ENCODE results near the gene RAVER1. TPM values are rescaled to one million over a fixed set of nuclear protein-coding genes. Genes with fewer than 3 reads are reported as not detected.

The RAVER1 gene
- total and polyA plus RNA-seq, 2 of the 8 experiments (the other 6 are each of a cell fraction or from before 2014, with no cell fraction given), result 5.7 to 70.5 TPM

GRCh38 chr19:10270180-10270615 lies 63.1 kb downstream of the RAVER1 start:
- Histone ChIP-seq H2BK12ac (ENCODE audit: low read depth, low read length) (peak overlapping the region; percentile 43; the same call in 1 of the 2 replicates), H3K4ac (replicated peaks; ENCODE audit: insufficient read length, low read depth, low read length) (peak overlapping the region; percentile 33), H3K27me3 (replicated peaks in 1 of 4; ENCODE audit: control insufficient read depth in 3 of 4, extremely low read depth in 1 of 4, insufficient read depth in 3 of 4, low read length in 3 of 4) (peaks cover 9 to 25% (median 23%) of the 10 kb centered on the region in 4 experiments), H2BK15ac (ENCODE audit: low read length) (0 out of 2 replicates have a peak overlapping the region, but pooled peaks have one; percentile 8), H3K4me3 (ENCODE audit: extremely low read depth in 1 of 4, insufficient read depth in 2 of 4, low read depth in 3 of 4, low read length in 4 of 4) (peak overlapping the region; percentile 30 to 59 (median 38)), H4K91ac (replicated peaks; ENCODE audit: insufficient read length, low read length) (peak overlapping the region; percentile 88), H2AFZ (ENCODE audit: low read length) (no peak overlapping the region), H3K23ac (ENCODE audit: insufficient read length) (no peak overlapping the region), H3K9ac (replicated peaks in 1 of 4; ENCODE audit: extremely low read depth in 1 of 4, low read depth in 3 of 4, low read length in 3 of 4) (no peak overlapping the region; a peak in 1 of 7 replicates), H3K56ac (replicated peaks; ENCODE audit: insufficient read length, low read depth, low read length) (no peak overlapping the region), H3K23me2 (ENCODE audit: low read depth, low read length) (peaks cover 11% of the 10 kb centered on the region; the same call in 1 of the 2 replicates), H3K14ac (ENCODE audit: insufficient read length) (no peak overlapping the region), H2BK20ac (ENCODE audit: low read length) (no peak overlapping the region), H3K79me1 (ENCODE audit: low read depth, low read length) (no peaks in the 10 kb centered on the region), H2AK5ac (ENCODE audit: low read depth, low read length) (no peak overlapping the region), H3K9me3 (ENCODE audit: insufficient read depth in 2 of 2, low read depth in 1 of 2, low read length in 1 of 2) (no peaks in the 10 kb centered on the region), H2BK120ac (replicated peaks; ENCODE audit: low read depth, low read length) (no peak overlapping the region), H3K18ac (ENCODE audit: extremely low read depth, low read length) (peak overlapping the region; percentile 32; the same call in 1 of the 2 replicates), H3K4me2 (ENCODE audit: insufficient read depth in 1 of 2, low read depth in 2 of 2, low read length in 2 of 2) (peak overlapping the region; percentile 70 to 75), H4K5ac (ENCODE audit: insufficient read length, low read depth, low read length) (no peak overlapping the region), H2BK5ac (ENCODE audit: low read depth, low read length) (0 out of 2 replicates have a peak overlapping the region, but pooled peaks have one; percentile 9), H4K8ac (ENCODE audit: extremely low read depth, insufficient read depth, low read length) (peak overlapping the region; percentile 80; the same call in 1 of the 2 replicates), H3K4me1 (replicated peaks in 1 of 4; ENCODE audit: control insufficient read depth in 3 of 4, insufficient read depth in 4 of 4, low read length in 3 of 4) (peaks cover 0 to 8% (median 5%) of the 10 kb centered on the region in 4 experiments; a peak in 5 of 7 replicates), H3K79me2 (ENCODE audit: control insufficient read depth in 1 of 2, insufficient read depth in 2 of 2, low read length in 2 of 2) (no peaks in the 10 kb centered on the region), H4K20me1 (replicated peaks in 1 of 2; ENCODE audit: control insufficient read depth in 1 of 2, insufficient read depth in 2 of 2, low read length in 2 of 2) (no peaks in the 10 kb centered on the region), H3K27ac (ENCODE audit: low read depth, low read length) (no peak overlapping the region), H3K36me3 (ENCODE audit: control insufficient read depth in 2 of 4, insufficient read depth in 4 of 4, low read length in 3 of 4) (no peaks in the 10 kb centered on the region)
- WGBS, 2 experiments (ENCODE audit: extremely low coverage in 1 of 2, insufficient coverage in 1 of 2, insufficient read length in 1 of 2, insufficient replicate concordance in 2 of 2, low coverage in 1 of 2, low lambda C conversion rate in 2 of 2, missing lambda C conversion rate in 1 of 2), result 19% methylated on average over 35 of the region's 37 CpGs; no CpG with 5 or more reads in 1 of the 2 experiments
- TF ChIP-seq RNF2 (IDR thresholded peaks at IDR 0.05; ENCODE audit: borderline replicate concordance, low read depth, low read length, missing control alignments, poor library complexity, severe bottlenecking), result peak; percentile 68
- TF ChIP-seq SUZ12 (IDR thresholded peaks at IDR 0.05; ENCODE audit: low read length), result peak; percentile 36; the same call in 1 of the 2 replicates
- no peak for TF ChIP-seq HDAC2 (IDR thresholded peaks at IDR 0.05; ENCODE audit: borderline replicate concordance in 1 of 2, low read depth in 2 of 2, low read length in 2 of 2)
- TF ChIP-seq EZH2 (IDR thresholded peaks at IDR 0.05; ENCODE audit: low read depth, low read length, severe bottlenecking), result peak; percentile 40
- TF ChIP-seq CTCF (IDR thresholded peaks at IDR 0.05; ENCODE audit: control extremely low read depth in 1 of 3, insufficient read depth in 1 of 3, low read depth in 1 of 3, low read length in 3 of 3), result no peak
- TF ChIP-seq KDM4A (IDR thresholded peaks at IDR 0.05; ENCODE audit: low read depth, low read length, severe bottlenecking), result peak; percentile 17
- peak; percentile 60 for TF ChIP-seq BACH1 (IDR thresholded peaks at IDR 0.05; ENCODE audit: low read length)
- ChIA-PET CTCF (ENCODE audit: partially characterized antibody) (interaction anchor here (0.8 to 9.4 kb wide), 23 partner anchors 11 to 145 kb away, joined by 3 to 122 read pairs (median 4); partner anchors contain the start of genes ICAM4 and ICAM5), POLR2A (ENCODE audit: partially characterized antibody) (interaction anchor here (0.8 to 3.3 kb wide), 14 partner anchors 10 to 153 kb away, joined by 3 to 28 read pairs (median 9); partner anchors contain the start of genes DNMT1, ICAM4, ICAM5 and RAVER1)
- FAIRE-seq, result no peak
- peak in 1 of 2 experiments; percentile 57 for DNase-seq (ENCODE audit: low read depth in 1 of 2, low spot score in 2 of 2)

Measured in H1 (cell line).